GM12891 (cell line): ENCODE results near the gene LRRC53.

Experiments
- DNase-seq: peaks from one replicate; pipeline ENCODE4 v3.0.0; 2011; ENCODE audit warnings: low spot score; ENCODE audit not compliant: insufficient read length
- FAIRE-seq: peaks from 2 replicates; lab custom pipeline; 2011; peaks lifted over from hg19 to GRCh38; lab: Jason Lieb, UNC
- PAX5 ChIP-seq: IDR thresholded peaks from 2 replicates; pipeline ENCODE4 v1.6.1; 2011; ENCODE audit warnings: low read length, moderate library complexity, mild to moderate bottlenecking; ENCODE audit not compliant: insufficient read depth, severe bottlenecking
- POLR2A ChIP-seq: IDR thresholded peaks from 2 replicates; pipeline ENCODE4 v1.6.1; 2011; ENCODE audit warnings: low read depth, low read length, control low read depth
- POLR2AphosphoS5 ChIP-seq: IDR thresholded peaks from 2 replicates; pipeline ENCODE4 v1.6.1; 2011; ENCODE audit warnings: low read depth, low read length, control low read depth
- POU2F2 ChIP-seq: IDR thresholded peaks from 2 replicates; pipeline ENCODE4 v1.6.1; 2011; ENCODE audit warnings: low read depth, mild to moderate bottlenecking, control low read depth, low read length, moderate library complexity
- SPI1 ChIP-seq: IDR thresholded peaks from 2 replicates; pipeline ENCODE4 v1.6.1; 2011; ENCODE audit warnings: low read depth, low read length, control low read depth
- TAF1 ChIP-seq: IDR thresholded peaks from 2 replicates; pipeline ENCODE4 v1.6.1; 2011; ENCODE audit warnings: low read depth, low read length, control low read depth

The LRRC53 gene

DNA sequence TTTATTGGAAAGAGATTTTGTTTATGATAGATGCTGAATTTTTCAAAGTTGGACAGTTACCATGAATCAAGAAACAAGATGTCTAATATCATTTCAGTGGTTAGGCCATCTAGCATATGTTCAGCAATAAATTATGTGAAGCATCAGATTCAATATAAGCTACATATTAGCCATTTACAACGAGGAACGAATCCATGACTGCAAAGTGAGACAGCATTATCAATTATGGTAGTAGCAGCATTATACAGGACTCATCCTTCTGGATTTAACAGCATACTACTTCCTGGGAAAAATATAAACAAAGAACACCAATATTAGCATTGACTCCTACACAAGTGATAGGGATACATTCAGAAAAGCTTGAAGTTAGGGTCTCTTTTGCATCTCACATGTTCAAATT is 59.1 kb downstream of the LRRC53 start:
- FAIRE-seq (no peak), DNase-seq (no peak)
- TF ChIP-seq POU2F2 (no peak), POLR2A (no peak), SPI1 (no peak), POLR2AphosphoS5 (no peak), TAF1 (no peak), PAX5 (no peak)

DNA sequence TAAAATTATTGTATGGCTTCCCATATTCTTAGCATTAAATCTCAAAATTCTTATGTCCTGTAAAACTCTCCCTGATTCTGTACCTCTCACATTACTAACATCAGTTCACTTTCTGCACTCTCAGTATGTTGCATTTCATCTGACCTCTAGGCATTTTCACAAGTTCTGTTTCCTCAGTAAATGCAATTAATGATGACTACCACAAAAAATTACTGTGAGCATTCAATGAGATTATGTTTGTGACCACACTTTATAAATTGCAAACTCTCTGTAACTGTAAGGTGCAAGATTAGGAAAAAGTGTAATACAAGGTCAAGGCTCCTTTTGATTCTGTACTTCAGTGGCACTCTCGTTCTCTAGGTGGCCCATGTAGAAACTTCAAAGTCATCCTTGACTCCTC is 60.4 kb downstream of the LRRC53 start:
- no peak for DNase-seq
- no peak for TF ChIP-seq POLR2AphosphoS5
- no peak for TF ChIP-seq SPI1
- no peak for TF ChIP-seq PAX5
- TF ChIP-seq POU2F2 = no peak
- no peak for TF ChIP-seq TAF1
- TF ChIP-seq POLR2A = no peak
- no peak for FAIRE-seq

DNA sequence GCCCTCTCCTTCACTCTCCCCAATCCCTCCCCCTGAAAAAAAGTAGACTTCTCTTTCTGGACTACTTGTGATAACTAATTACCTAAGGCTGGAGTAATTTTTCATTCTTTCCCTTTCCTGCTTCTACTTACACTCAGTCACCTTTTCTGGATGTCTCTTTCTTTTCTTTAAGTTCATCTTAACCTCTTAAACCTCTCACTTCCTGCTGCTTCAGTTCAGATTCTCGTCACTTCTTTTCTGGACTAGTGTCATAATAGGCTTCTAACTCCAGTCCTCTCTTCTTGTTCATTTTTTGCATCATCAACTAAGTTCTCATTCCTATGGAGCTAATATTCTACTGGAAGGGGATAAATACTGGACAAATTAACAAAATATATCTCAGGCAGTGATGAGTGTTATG is 75.4 kb downstream of the LRRC53 start:
- DNase-seq = no peak
- no peak for FAIRE-seq
- no peak for TF ChIP-seq TAF1
- no peak for TF ChIP-seq POLR2AphosphoS5
- TF ChIP-seq POU2F2 = no peak
- TF ChIP-seq PAX5 = no peak
- no peak for TF ChIP-seq POLR2A
- no peak for TF ChIP-seq SPI1

DNA sequence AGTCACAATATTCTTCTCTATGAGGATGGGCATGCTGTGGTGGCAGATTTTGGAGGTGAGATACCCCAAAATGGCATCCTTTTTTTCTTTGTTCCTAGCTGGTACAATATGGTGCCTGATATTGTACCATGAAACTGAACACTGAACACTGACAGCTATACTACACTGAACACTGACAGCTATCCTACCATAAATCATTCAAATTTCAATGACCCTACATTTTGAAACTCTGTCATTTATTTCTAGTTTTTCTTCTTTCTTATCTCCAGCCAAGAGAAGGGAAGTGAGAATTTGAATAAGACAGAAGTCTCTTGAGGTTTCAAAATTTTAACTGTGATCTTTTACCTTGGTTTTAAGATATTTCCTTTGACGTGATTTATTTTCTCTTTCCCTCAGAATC is 76.3 kb downstream of the LRRC53 start:
- FAIRE-seq (no peak), DNase-seq (no peak)
- TF ChIP-seq SPI1 (no peak), POU2F2 (no peak), PAX5 (no peak), POLR2A (no peak), POLR2AphosphoS5 (no peak), TAF1 (no peak)

DNA sequence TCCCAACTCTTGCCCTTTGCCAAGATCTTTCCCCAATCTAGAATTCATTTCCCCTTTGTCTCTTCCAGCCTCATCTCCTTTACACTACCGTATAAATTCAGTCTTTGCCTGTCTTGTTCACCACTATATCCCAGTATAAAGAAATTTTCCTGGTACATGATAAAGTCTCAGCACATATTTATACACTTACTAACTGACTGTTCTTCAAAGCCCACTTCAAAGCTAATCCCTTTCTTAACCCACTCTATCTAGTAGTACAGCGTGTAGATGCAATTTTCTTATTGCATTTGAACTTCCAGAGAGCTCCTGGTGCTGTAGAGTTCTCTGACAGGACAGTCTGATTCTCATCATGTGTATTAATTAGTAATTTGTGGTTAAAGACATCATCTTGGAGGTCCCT is 78.1 kb downstream of the LRRC53 start:
- no peak for FAIRE-seq

DNA sequence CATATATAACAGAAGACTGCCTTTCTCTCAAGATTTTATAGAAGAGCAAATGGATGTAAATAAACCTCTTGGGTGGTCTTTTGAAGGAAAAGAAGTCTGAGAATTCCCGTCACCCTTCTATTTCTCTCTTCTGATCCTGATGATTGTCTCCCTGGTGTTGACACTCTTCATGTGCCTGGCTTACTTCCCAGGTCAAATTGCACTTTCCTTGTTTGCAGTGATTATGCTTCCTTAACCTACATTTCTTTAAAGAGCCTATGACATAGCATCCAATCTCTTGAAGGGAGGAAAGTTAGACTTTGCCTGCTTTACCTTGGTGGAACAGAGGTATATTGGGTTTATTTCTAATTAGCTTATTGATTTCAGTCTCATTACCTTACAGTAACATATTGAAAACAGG is 80.1 kb downstream of the LRRC53 start:
- TF ChIP-seq SPI1 (no peak), TAF1 (no peak), POU2F2 (no peak), PAX5 (no peak), POLR2AphosphoS5 (no peak), POLR2A (no peak)
- DNase-seq = no peak
- FAIRE-seq = no peak

More for the DNA sequence above, 78.1 kb downstream of the LRRC53 start:
- no peak for DNase-seq
- TF ChIP-seq POLR2A = no peak
- no peak for TF ChIP-seq TAF1
- no peak for TF ChIP-seq POU2F2
- TF ChIP-seq SPI1 = no peak
- no peak for TF ChIP-seq PAX5
- no peak for TF ChIP-seq POLR2AphosphoS5

DNA sequence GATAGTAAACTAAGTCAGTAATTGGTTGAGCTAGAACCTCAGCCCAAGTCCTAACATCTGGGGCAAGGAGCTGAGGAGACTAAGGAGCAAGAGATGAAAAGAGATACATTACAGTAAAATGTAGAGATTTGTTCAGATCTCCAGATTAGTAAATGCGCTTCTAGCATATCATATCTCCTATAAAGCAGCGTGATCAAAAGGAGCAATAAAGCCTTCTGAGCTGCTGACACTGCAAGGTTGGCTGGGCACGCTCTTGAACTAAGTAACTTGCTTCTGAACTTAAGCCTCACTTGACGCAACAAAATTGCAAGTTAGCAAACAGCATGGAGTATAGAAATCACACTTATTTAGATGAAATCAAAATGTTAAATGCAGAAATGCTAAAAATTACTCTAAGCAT is 80.9 kb downstream of the LRRC53 start:
- no peak for FAIRE-seq
- no peak for DNase-seq
- TF ChIP-seq POU2F2 (no peak), POLR2A (no peak), PAX5 (no peak), POLR2AphosphoS5 (no peak), TAF1 (no peak), SPI1 (no peak)

DNA sequence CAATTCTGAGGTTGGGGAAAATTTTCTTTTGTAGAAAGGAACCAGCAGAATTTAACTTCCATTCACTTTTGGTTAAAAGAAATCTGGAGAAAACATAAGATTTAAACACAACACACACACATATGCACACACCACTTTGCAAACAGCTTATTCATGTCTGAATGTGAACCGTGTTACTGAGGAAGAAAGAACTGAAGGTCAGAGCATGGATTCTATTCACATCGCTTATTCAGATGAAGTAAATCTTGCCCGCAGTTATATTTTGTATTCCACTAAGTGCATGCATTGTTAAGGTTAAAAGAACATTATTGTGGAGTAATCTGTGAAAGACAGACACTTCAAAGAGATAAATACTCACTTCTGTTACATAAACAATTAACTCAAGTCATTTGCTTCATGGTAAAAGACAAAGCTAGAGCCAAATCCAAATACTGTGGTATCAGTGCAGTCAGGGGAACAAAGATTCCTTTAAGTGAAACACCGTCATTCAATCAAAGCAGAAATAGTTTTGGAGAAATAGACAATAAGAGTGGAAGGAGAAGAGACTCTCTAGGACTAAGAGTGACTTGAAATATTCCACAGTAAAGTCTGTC is 82.0 kb downstream of the LRRC53 start:
- TF ChIP-seq POU2F2 (no peak), TAF1 (no peak), POLR2A (no peak), SPI1 (no peak), PAX5 (no peak), POLR2AphosphoS5 (no peak)
- no peak for DNase-seq
- FAIRE-seq = no peak

DNA sequence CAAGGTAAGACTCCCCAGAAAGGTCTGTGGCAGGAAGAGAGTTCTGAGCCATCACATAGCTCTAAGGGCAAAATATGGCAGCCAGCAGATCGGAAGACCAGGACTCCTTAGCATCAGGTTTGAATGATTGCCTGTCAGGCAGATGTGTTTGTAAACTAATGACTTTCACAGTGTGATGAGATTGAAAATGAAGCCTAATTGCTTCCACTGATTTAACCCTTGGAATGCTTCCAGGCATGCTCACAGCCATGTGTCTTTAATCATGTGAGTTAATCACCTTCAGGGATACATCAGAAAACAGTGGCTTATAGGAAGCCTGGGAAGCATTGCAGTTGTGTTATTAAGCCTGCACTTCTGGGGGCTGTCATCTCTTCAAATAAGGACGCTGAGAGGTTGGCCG is 82.8 kb downstream of the LRRC53 start:
- DNase-seq = no peak
- no peak for FAIRE-seq
- TF ChIP-seq POLR2A (no peak), PAX5 (no peak), TAF1 (no peak), POLR2AphosphoS5 (no peak), POU2F2 (no peak), SPI1 (no peak)

DNA sequence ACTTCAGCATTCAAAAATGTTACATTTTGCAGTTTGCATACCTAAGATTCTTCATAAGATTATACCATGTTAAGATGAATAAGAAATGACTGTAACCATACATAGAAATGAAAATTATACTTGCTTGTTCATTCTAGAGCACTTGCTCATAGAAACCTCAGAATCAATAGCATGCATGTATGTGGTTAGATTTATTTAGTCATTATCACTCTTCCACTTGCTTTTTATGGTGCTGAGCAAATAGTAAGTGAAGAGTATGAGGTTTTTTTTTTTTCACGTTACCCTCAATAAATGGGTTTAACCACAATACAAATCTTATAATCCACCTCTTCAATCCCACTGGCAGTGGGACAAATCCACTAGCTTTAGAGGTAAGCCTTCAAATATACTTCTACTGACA is 84.7 kb downstream of the LRRC53 start:
- TF ChIP-seq POLR2A (no peak), POU2F2 (no peak), SPI1 (no peak), POLR2AphosphoS5 (no peak), TAF1 (no peak), PAX5 (no peak)
- FAIRE-seq (no peak), DNase-seq (no peak)
